ENCODE measurements around the gene TRMT1. TPM values are rescaled to one million over a fixed set of nuclear protein-coding genes. Genes with fewer than 3 reads are reported as not detected.

TRMT1 gene
- total RNA-seq, 1 experiment from 2014 or later: 63.2 TPM

- POLR2A ChIA-PET: no interaction called here
- Mint-ChIP-seq H3K4me1 (ENCODE audit: insufficient read depth, unreplicated experiment) (peaks cover 9% of the 10 kb centered on the region), H3K4me3 (ENCODE audit: unreplicated experiment) (no peak overlapping the region), H3K36me3 (ENCODE audit: insufficient read depth, unreplicated experiment) (peaks cover 21% of the 10 kb centered on the region), H3K27ac (ENCODE audit: low read depth, unreplicated experiment) (no peak overlapping the region), H3K9me3 (ENCODE audit: unreplicated experiment) (no peaks in the 10 kb centered on the region), H3K27me3 (ENCODE audit: insufficient read depth, unreplicated experiment) (no peaks in the 10 kb centered on the region)
- no peak for TF ChIP-seq CTCF (IDR thresholded peaks at IDR 0.05; ENCODE audit: unreplicated experiment)
- no peak for DNase-seq (ENCODE audit: unreplicated experiment)
- CTCF ChIA-PET: interaction anchor here (1.4 to 3.2 kb wide), 2 partner anchors 15 to 99 kb away, joined by 6 to 21 read pairs; no protein-coding TSS in a partner anchor
- intact Hi-C loops (cut with micrococcal nuclease): no loop called here
- BruUV-seq (replicated peaks): no TSS peak
These were observed 40.2 kb downstream of the TRMT1 start for GRCh38 chr19:13076320-13076719.

- intact Hi-C loops (cut with micrococcal nuclease): no loop called here
- BruUV-seq (replicated peaks): no TSS peak
- no peak overlapping the region for H3K27ac Mint-ChIP-seq (ENCODE audit: low read depth, unreplicated experiment)
These were observed 42.2 kb downstream of the TRMT1 start for GRCh38 chr19:13074378-13074777.

GRCh38 chr19:13073263-13073662, 43.3 kb downstream of the TRMT1 start:
- no peaks in the 10 kb centered on the region for H3K9me3 Mint-ChIP-seq (ENCODE audit: unreplicated experiment)
- CTCF ChIA-PET: interaction anchor here (0.8 to 2.7 kb wide), 5 partner anchors 12 to 108 kb away, joined by 3 to 23 read pairs (median 5); no protein-coding TSS in a partner anchor
- no peaks in the 10 kb centered on the region for H3K27me3 Mint-ChIP-seq (ENCODE audit: insufficient read depth, unreplicated experiment)
- peaks cover 15% of the 10 kb centered on the region for H3K36me3 Mint-ChIP-seq (ENCODE audit: insufficient read depth, unreplicated experiment)
- POLR2A ChIA-PET: no interaction called here
- H3K4me1 Mint-ChIP-seq (ENCODE audit: insufficient read depth, unreplicated experiment): no peaks in the 10 kb centered on the region
- intact Hi-C loops (cut with micrococcal nuclease): no loop called here
- H3K4me3 Mint-ChIP-seq (ENCODE audit: unreplicated experiment): no peak overlapping the region
- no peak for TF ChIP-seq CTCF (IDR thresholded peaks at IDR 0.05; ENCODE audit: unreplicated experiment)
- no TSS peak for BruUV-seq (replicated peaks)
- H3K27ac Mint-ChIP-seq (ENCODE audit: low read depth, unreplicated experiment): no peak overlapping the region
- DNase-seq (ENCODE audit: unreplicated experiment): no peak

More at GRCh38 chr19:13074378-13074777, 42.2 kb downstream of the TRMT1 start:
- no peak for TF ChIP-seq CTCF (IDR thresholded peaks at IDR 0.05; ENCODE audit: unreplicated experiment)
- H3K4me3 Mint-ChIP-seq (ENCODE audit: unreplicated experiment): no peak overlapping the region
- CTCF ChIA-PET: interaction anchor here (0.7 to 2.7 kb wide), 5 partner anchors 14 to 109 kb away, joined by 3 to 23 read pairs (median 5); no protein-coding TSS in a partner anchor
- no peaks in the 10 kb centered on the region for H3K9me3 Mint-ChIP-seq (ENCODE audit: unreplicated experiment)
- peaks cover 21% of the 10 kb centered on the region for H3K36me3 Mint-ChIP-seq (ENCODE audit: insufficient read depth, unreplicated experiment)
- peaks cover 7% of the 10 kb centered on the region for H3K4me1 Mint-ChIP-seq (ENCODE audit: insufficient read depth, unreplicated experiment)
- POLR2A ChIA-PET: interaction anchor here (0.6 kb wide), 1 partner anchor 28 kb away, joined by 3 read pairs; no protein-coding TSS in a partner anchor
- no peak for DNase-seq (ENCODE audit: unreplicated experiment)
- H3K27me3 Mint-ChIP-seq (ENCODE audit: insufficient read depth, unreplicated experiment): no peaks in the 10 kb centered on the region

- intact Hi-C loops (cut with micrococcal nuclease): no loop called here
- H3K4me3 Mint-ChIP-seq (ENCODE audit: unreplicated experiment): no peak overlapping the region
These were observed 44.2 kb downstream of the TRMT1 start for GRCh38 chr19:13072188-13072908.

More at GRCh38 chr19:13072188-13072908, 44.2 kb downstream of the TRMT1 start:
- TF ChIP-seq CTCF (IDR thresholded peaks at IDR 0.05; ENCODE audit: unreplicated experiment): no peak
- Mint-ChIP-seq H3K27ac (ENCODE audit: low read depth, unreplicated experiment) (no peak overlapping the region), H3K4me1 (ENCODE audit: insufficient read depth, unreplicated experiment) (no peaks in the 10 kb centered on the region), H3K9me3 (ENCODE audit: unreplicated experiment) (no peaks in the 10 kb centered on the region), H3K27me3 (ENCODE audit: insufficient read depth, unreplicated experiment) (no peaks in the 10 kb centered on the region), H3K36me3 (ENCODE audit: insufficient read depth, unreplicated experiment) (peaks cover 15% of the 10 kb centered on the region)
- ChIA-PET CTCF (interaction anchor here (0.6 to 3.5 kb wide), 4 partner anchors 12 to 107 kb away, joined by 3 to 33 read pairs (median 3); no protein-coding TSS in a partner anchor), POLR2A (no interaction called here)
- no peak for DNase-seq (ENCODE audit: unreplicated experiment)
- BruUV-seq (replicated peaks): no TSS peak

Measured in MCF 10A (cell line).